Measurements from ENCODE around the gene KRTAP8-1. TPM values are rescaled to one million over a fixed set of nuclear protein-coding genes. Genes with fewer than 3 reads are reported as not detected.
A peak's percentile ranks its signal among the peaks of the same experiment; 100 is the strongest.

KRTAP8-1 gene
- total RNA-seq = under 1 TPM in 1 of 8 experiments, not detected in 7; 0.71 TPM

- Histone ChIP-seq H3K4me3 (no peak within 1 kb of the TSS), H3K27ac (no peak within 1 kb of the TSS), H3K4me1 (replicated peaks in 1 of 2) (no peaks in the 10 kb centered on the region)
- no peak for ATAC-seq (replicated peaks in 6 of 8)
- in situ Hi-C loops (cut with MboI; ENCODE audit: low pct_unique_long_range_greater_than_20kb in 2 of 9, low sequenced_read_pairs in 9 of 9, unreplicated experiment in 9 of 9) = no loop called here
- 30 to 100% (median 59%) methylated on average over 1 to 5 of the region's 5 CpGs; no CpG with 5 or more reads in 1 of the 10 experiments for WGBS, 10 experiments
Measured at GRCh38 chr21:30813174-30813573, at the start of gene KRTAP8-1. Gene KRTAP8-1 (minus strand): TSS chr21:30813274. CDS start chr21:30813220, 54 bp downstream.

GRCh38 chr21:30847627-30848500, 34.8 kb upstream of the KRTAP8-1 start:
- no peak overlapping the region for H3K4me3 ChIP-seq
- 3 to 63% (median 48%) methylated on average over 3 to 9 of the region's 9 CpGs for WGBS, 10 experiments

GRCh38 chr21:30842990-30843389, 29.9 kb upstream of the KRTAP8-1 start:
- peaks cover 7 to 11% of the 10 kb centered on the region in 2 donors for H3K4me1 ChIP-seq (replicated peaks in 1 of 2)
- H3K4me3 ChIP-seq = no peak overlapping the region
- ATAC-seq (replicated peaks in 6 of 8) = no peak
- in situ Hi-C loops (cut with MboI; ENCODE audit: low pct_unique_long_range_greater_than_20kb in 2 of 9, low sequenced_read_pairs in 9 of 9, unreplicated experiment in 9 of 9) = loop anchor here in 1 of 9 experiments (25.0 kb wide), 1 partner anchor 244 kb away; no protein-coding TSS in a partner anchor
- H3K27ac ChIP-seq = no peak overlapping the region

More at GRCh38 chr21:30847627-30848500, 34.8 kb upstream of the KRTAP8-1 start:
- in situ Hi-C loops (cut with MboI; ENCODE audit: low pct_unique_long_range_greater_than_20kb in 2 of 9, low sequenced_read_pairs in 9 of 9, unreplicated experiment in 9 of 9) = loop anchor here in 1 of 9 experiments (25.0 kb wide), 1 partner anchor 239 kb away; no protein-coding TSS in a partner anchor
- peaks cover 10 to 21% of the 10 kb centered on the region in 2 donors for H3K4me1 ChIP-seq (replicated peaks in 1 of 2)
- ATAC-seq (replicated peaks in 6 of 8) = peak in 5 of 8 experiments; percentile 58 to 95 (median 91)
- H3K27ac ChIP-seq = peak overlapping the region in 1 of 2 donors; percentile 73

- in situ Hi-C loops (cut with MboI; ENCODE audit: low pct_unique_long_range_greater_than_20kb in 2 of 9, low sequenced_read_pairs in 9 of 9, unreplicated experiment in 9 of 9) = loop anchor here in 1 of 9 experiments (25.0 kb wide), 1 partner anchor 248 kb away; no protein-coding TSS in a partner anchor
- WGBS, 10 experiments = 0 to 64% (median 50%) methylated on average over 1 to 5 of the region's 5 CpGs; no CpG with 5 or more reads in 3 of the 10 experiments
- no peak overlapping the region for H3K27ac ChIP-seq
Measured at GRCh38 chr21:30839304-30839703, 26.2 kb upstream of the KRTAP8-1 start.

GRCh38 chr21:30838536-30838935, 25.5 kb upstream of the KRTAP8-1 start:
- H3K4me1 ChIP-seq (replicated peaks in 1 of 2) = no peaks in the 10 kb centered on the region
- H3K27ac ChIP-seq = no peak overlapping the region
- ATAC-seq (replicated peaks in 6 of 8) = peak in 2 of 8 experiments; percentile 25 to 59
- H3K4me3 ChIP-seq = no peak overlapping the region
- 6 to 96% (median 75%) methylated on average over 2 to 6 of the region's 6 CpGs for WGBS, 10 experiments
- in situ Hi-C loops (cut with MboI; ENCODE audit: low pct_unique_long_range_greater_than_20kb in 2 of 9, low sequenced_read_pairs in 9 of 9, unreplicated experiment in 9 of 9) = loop anchor here in 1 of 9 experiments (25.0 kb wide), 1 partner anchor 249 kb away; no protein-coding TSS in a partner anchor

More at GRCh38 chr21:30839304-30839703, 26.2 kb upstream of the KRTAP8-1 start:
- no peak overlapping the region for H3K4me3 ChIP-seq
- no peaks in the 10 kb centered on the region for H3K4me1 ChIP-seq (replicated peaks in 1 of 2)
- peak in 7 of 8 experiments; percentile 45 to 97 (median 78) for ATAC-seq (replicated peaks in 6 of 8)

- H3K4me3 ChIP-seq = no peak overlapping the region
- ATAC-seq (replicated peaks in 6 of 8) = peak in 2 of 8 experiments; percentile 32 to 54
- WGBS, 10 experiments = 23 to 67% (median 45%) methylated on average over 4 to 6 of the region's 6 CpGs; no CpG with 5 or more reads in 2 of the 10 experiments
- no peak overlapping the region for H3K27ac ChIP-seq
- no peaks in the 10 kb centered on the region for H3K4me1 ChIP-seq (replicated peaks in 1 of 2)
- in situ Hi-C loops (cut with MboI; ENCODE audit: low pct_unique_long_range_greater_than_20kb in 2 of 9, low sequenced_read_pairs in 9 of 9, unreplicated experiment in 9 of 9) = loop anchor here in 1 of 9 experiments (25.0 kb wide), 1 partner anchor 256 kb away; no protein-coding TSS in a partner anchor
Measured at GRCh38 chr21:30831194-30831765, 18.2 kb upstream of the KRTAP8-1 start.

GRCh38 chr21:30829659-30830058, 16.6 kb upstream of the KRTAP8-1 start, which contains the start of gene KRTAP7-1:
Gene KRTAP7-1 (minus strand): TSS chr21:30829759. CDS start chr21:30829698, 61 bp downstream.
- Histone ChIP-seq H3K4me1 (replicated peaks in 1 of 2) (no peaks in the 10 kb centered on the region), H3K27ac (no peak within 1 kb of the TSS), H3K4me3 (no peak within 1 kb of the TSS)
- ATAC-seq (replicated peaks in 6 of 8) = no peak
- 0 to 100% (median 92%) methylated on average over 1 to 4 of the region's 4 CpGs; no CpG with 5 or more reads in 1 of the 10 experiments for WGBS, 10 experiments
- in situ Hi-C loops (cut with MboI; ENCODE audit: low pct_unique_long_range_greater_than_20kb in 2 of 9, low sequenced_read_pairs in 9 of 9, unreplicated experiment in 9 of 9) = loop anchor here in 2 of 9 experiments (5.0 to 25.0 kb wide), 2 partner anchors 253 to 258 kb away; no protein-coding TSS in a partner anchor

- ATAC-seq (replicated peaks in 6 of 8) = peak in 3 of 8 experiments; percentile 44 to 82 (median 61)
- Histone ChIP-seq H3K27ac (no peak overlapping the region), H3K4me1 (replicated peaks in 1 of 2) (peaks cover 0 to 7% of the 10 kb centered on the region in 2 donors), H3K4me3 (no peak overlapping the region)
- 0 to 87% (median 37%) methylated on average over 4 to 7 of the region's 7 CpGs; no CpG with 5 or more reads in 1 of the 10 experiments for WGBS, 10 experiments
- in situ Hi-C loops (cut with MboI; ENCODE audit: low pct_unique_long_range_greater_than_20kb in 2 of 9, low sequenced_read_pairs in 9 of 9, unreplicated experiment in 9 of 9) = no loop called here
Measured at GRCh38 chr21:30818837-30819610, 6.0 kb upstream of the KRTAP8-1 start.

GRCh38 chr21:30800605-30801004, 12.5 kb downstream of the KRTAP8-1 start:
- in situ Hi-C loops (cut with MboI; ENCODE audit: low pct_unique_long_range_greater_than_20kb in 2 of 9, low sequenced_read_pairs in 9 of 9, unreplicated experiment in 9 of 9) = no loop called here
- Histone ChIP-seq H3K4me3 (no peak overlapping the region), H3K4me1 (replicated peaks in 1 of 2) (no peaks in the 10 kb centered on the region), H3K27ac (no peak overlapping the region)
- WGBS, 10 experiments = 20 to 83% (median 60%) methylated on average over 1 of the region's 1 CpG; no CpG with 5 or more reads in 7 of the 10 experiments
- ATAC-seq (replicated peaks in 6 of 8) = no peak

- 0 to 100% (median 36%) methylated on average over 1 to 2 of the region's 2 CpGs for WGBS, 10 experiments
- Histone ChIP-seq H3K27ac (no peak overlapping the region), H3K4me1 (replicated peaks in 1 of 2) (no peaks in the 10 kb centered on the region), H3K4me3 (no peak overlapping the region)
- in situ Hi-C loops (cut with MboI; ENCODE audit: low pct_unique_long_range_greater_than_20kb in 2 of 9, low sequenced_read_pairs in 9 of 9, unreplicated experiment in 9 of 9) = no loop called here
- ATAC-seq (replicated peaks in 6 of 8) = no peak
Measured at GRCh38 chr21:30793581-30794314, 19.3 kb downstream of the KRTAP8-1 start.

- H3K4me3 ChIP-seq = no peak overlapping the region
- ATAC-seq (replicated peaks in 6 of 8) = no peak
- no peaks in the 10 kb centered on the region for H3K4me1 ChIP-seq (replicated peaks in 1 of 2)
- in situ Hi-C loops (cut with MboI; ENCODE audit: low pct_unique_long_range_greater_than_20kb in 2 of 9, low sequenced_read_pairs in 9 of 9, unreplicated experiment in 9 of 9) = no loop called here
- WGBS, 10 experiments = 0 to 100% (median 63%) methylated on average over 1 of the region's 1 CpG; no CpG with 5 or more reads in 2 of the 10 experiments
- H3K27ac ChIP-seq = no peak overlapping the region
Measured at GRCh38 chr21:30779249-30779648, 33.8 kb downstream of the KRTAP8-1 start.

Measured in motor neuron (in vitro differentiated cells).